Natural killer cell (primary cell): Measurements from ENCODE around the gene DGKZ. TPM values are rescaled to one million over a fixed set of nuclear protein-coding genes. Genes with fewer than 3 reads are reported as not detected.

ENCODE experiments used
- ATAC-seq, 3 donors: fragments of 150-1000 bp in 2 of 3; fragments of 200-7000 bp in 1 of 3; cut with Tn5 transposase; 1 replicate in 1 of 3; 2 replicates in 2 of 3; pipeline ENCODE4 v1.10.0; 2021; ENCODE audit warnings: mild to moderate bottlenecking in 2 of 3, moderate library complexity in 2 of 3
- DNase-seq, 2 donors: peaks; one replicate each; pipeline versions ENCODE4 v3.0.0 to v3.0.0-alpha.2; 2013 to 2021; ENCODE audit warnings: mixed read lengths in 1 of 2
- H3K27ac ChIP-seq: one replicate; pipeline ENCODE4 v1.5.1; 2013; ENCODE audit warnings: mild to moderate bottlenecking, low read length
- H3K27me3 ChIP-seq: one replicate; pipeline ENCODE4 v1.6.1; 2013; ENCODE audit warnings: low read length; ENCODE audit not compliant: control insufficient read depth, insufficient read depth
- H3K36me3 ChIP-seq: one replicate; pipeline ENCODE4 v1.6.1; 2013; ENCODE audit warnings: low read length; ENCODE audit not compliant: control insufficient read depth, insufficient read depth
- H3K4me1 ChIP-seq: one replicate; pipeline ENCODE4 v1.6.1; 2013; ENCODE audit warnings: low read length; ENCODE audit not compliant: control insufficient read depth, insufficient read depth
- H3K4me3 ChIP-seq: one replicate; pipeline ENCODE4 v1.5.1; 2013; ENCODE audit warnings: low read length
- H3K9me3 ChIP-seq: one replicate; pipeline ENCODE4 v1.6.1; 2013; ENCODE audit warnings: low read length; ENCODE audit not compliant: control insufficient read depth, insufficient read depth
- H3K27ac Mint-ChIP-seq, 2 donors: one replicate each; pipeline ENCODE4 v1.8.0; 2022; ENCODE audit warnings: mild to moderate bottlenecking in 2 of 2, mixed read lengths in 2 of 2, moderate library complexity in 1 of 2
- H3K27me3 Mint-ChIP-seq, 2 donors: one replicate each; pipeline ENCODE4 v1.8.0; 2022; ENCODE audit warnings: low read depth in 2 of 2, mixed read lengths in 2 of 2
- H3K36me3 Mint-ChIP-seq: one replicate; pipeline ENCODE4 v1.8.0; 2022; ENCODE audit warnings: mixed read lengths
- H3K4me1 Mint-ChIP-seq, 2 donors: one replicate each; pipeline ENCODE4 v1.8.0; 2022; ENCODE audit warnings: mixed read lengths in 2 of 2
- H3K4me3 Mint-ChIP-seq: one replicate; pipeline ENCODE4 v1.8.0; 2022; ENCODE audit warnings: mild to moderate bottlenecking, moderate library complexity, mixed read lengths
- H3K9me3 Mint-ChIP-seq, 2 donors: one replicate each; pipeline ENCODE4 v1.8.0; 2022; ENCODE audit warnings: mixed read lengths in 2 of 2
- WGBS: methylation state at CpG from one replicate; pipeline ENCODE4 v1.1.7; 2013; ENCODE audit warnings: missing lambda C conversion rate; ENCODE audit not compliant: insufficient coverage; 5-methylcytosine and 5-hydroxymethylcytosine counted together
- intact Hi-C: fragments of 100-400 bp; cut with micrococcal nuclease; formaldehyde crosslinking; loops from one replicate; pipeline ENCODE4 v1.14.2; 2022
- total RNA-seq, 4 donors: library from RNA; stranded (reverse); fragments of 120-200 nt in 1 of 4; gene quantifications; one replicate each; pipeline versions ENCODE4 v1.2.3 to v1.2.4, GENCODE V29; 2013 to 2022
- TF ChIP-seq, protein P1 (sequence below): fragments of 200-600 bp; IDR thresholded peaks from one replicate; pipeline ENCODE4 v1.8.0; 2022; ENCODE audit warnings: antibody characterized with exemption

Gene DGKZ
- total RNA-seq, 3 donors from 2014 or later (not counting 1 experiment from before 2014, with no cell fraction given) = 307 to 377 (median 350) TPM

DNA sequence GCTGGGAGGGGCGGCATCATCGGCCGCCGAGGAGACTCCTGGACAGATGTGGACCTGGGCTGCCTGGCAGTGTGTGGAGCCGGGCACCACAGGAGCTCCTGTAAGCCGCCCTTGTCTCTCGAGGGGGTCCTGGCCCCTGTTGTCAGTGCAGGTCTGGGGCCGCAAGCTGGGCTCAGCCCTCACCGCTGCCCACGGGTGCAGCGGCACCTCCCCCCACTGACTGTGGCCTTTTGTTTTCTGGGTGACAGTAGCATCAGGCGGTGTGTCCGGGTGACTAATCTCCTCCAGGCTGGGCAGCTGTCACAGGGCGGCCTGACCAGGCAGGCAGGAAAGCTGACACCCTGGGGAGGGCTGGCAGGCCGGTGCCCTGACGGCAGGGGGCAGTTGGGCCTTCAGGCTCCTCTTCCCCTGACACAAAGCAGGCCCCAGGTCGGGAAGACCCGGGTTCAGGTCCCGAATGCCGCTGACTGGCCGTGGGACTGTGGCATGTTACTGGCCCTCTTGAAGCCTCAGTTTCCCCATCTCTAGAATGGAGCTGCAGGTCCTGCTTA, 16.3 kb downstream of the DGKZ start:
- Histone ChIP-seq H3K4me1 (peaks cover 80% of the 10 kb centered on the region), H3K9me3 (no peaks in the 10 kb centered on the region), H3K36me3 (peaks cover 36% of the 10 kb centered on the region), H3K27me3 (no peaks in the 10 kb centered on the region), H3K4me3 (no peak overlapping the region), H3K27ac (peak overlapping the region; percentile 47)
- Mint-ChIP-seq H3K9me3 (no peaks in the 10 kb centered on the region), H3K36me3 (no peaks in the 10 kb centered on the region), H3K4me1 (peaks cover 44 to 72% of the 10 kb centered on the region in 2 donors), H3K4me3 (peak overlapping the region; percentile 86), H3K27ac (peak overlapping the region; percentile 86 to 94), H3K27me3 (no peaks in the 10 kb centered on the region)
- ATAC-seq (peak in 1 of 3 donors; percentile 7), DNase-seq (no peak)
- intact Hi-C loops = no loop called here
- TF ChIP-seq, protein P1, sequence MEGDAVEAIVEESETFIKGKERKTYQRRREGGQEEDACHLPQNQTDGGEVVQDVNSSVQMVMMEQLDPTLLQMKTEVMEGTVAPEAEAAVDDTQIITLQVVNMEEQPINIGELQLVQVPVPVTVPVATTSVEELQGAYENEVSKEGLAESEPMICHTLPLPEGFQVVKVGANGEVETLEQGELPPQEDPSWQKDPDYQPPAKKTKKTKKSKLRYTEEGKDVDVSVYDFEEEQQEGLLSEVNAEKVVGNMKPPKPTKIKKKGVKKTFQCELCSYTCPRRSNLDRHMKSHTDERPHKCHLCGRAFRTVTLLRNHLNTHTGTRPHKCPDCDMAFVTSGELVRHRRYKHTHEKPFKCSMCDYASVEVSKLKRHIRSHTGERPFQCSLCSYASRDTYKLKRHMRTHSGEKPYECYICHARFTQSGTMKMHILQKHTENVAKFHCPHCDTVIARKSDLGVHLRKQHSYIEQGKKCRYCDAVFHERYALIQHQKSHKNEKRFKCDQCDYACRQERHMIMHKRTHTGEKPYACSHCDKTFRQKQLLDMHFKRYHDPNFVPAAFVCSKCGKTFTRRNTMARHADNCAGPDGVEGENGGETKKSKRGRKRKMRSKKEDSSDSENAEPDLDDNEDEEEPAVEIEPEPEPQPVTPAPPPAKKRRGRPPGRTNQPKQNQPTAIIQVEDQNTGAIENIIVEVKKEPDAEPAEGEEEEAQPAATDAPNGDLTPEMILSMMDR = no peak
- WGBS = 75% methylated on average over 21 of the region's 21 CpGs

DNA sequence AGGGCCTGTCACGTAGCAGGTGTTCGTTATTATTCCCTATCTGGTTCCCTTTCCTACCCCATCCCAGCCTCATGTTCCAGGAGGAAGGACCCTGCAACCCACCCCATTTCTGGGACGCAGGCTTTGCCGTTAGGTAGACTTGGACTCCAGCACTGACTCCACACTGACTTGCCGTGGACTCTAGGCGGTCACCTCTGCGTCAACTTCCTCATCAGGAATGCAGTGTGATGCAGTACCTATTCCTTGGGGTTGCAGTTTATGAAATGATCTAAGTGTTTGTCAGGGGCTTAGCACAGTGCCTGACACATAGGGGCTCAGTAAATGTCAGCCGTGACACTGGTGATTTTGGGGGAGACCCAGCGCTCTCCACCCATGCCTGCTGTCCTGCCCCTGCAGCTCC, 16.8 kb downstream of the DGKZ start:
- ATAC-seq = no peak
- H3K9me3 Mint-ChIP-seq = no peaks in the 10 kb centered on the region
- 91% methylated on average over 9 of the region's 9 CpGs for WGBS

DNA sequence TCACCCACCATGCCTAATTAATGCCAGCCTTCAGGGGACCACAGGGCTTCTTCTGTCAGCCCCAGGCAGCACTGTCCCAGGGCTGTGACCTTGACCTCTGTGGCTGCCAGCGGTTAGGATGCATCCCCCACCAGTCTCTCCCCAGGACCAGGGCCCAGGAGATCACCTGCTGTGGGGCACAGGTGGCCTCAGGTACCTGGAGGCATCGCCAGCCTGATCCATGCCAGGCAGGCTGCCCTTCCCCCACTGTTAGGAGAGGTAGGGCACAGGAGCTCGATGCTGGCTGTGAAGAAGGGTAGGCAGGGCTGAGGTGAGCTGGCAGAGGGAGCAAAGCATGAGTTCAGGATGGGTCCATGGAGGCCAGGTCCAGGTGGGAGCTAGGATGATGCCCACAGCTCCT, 17.5 kb downstream of the DGKZ start:
- Histone ChIP-seq H3K27me3 (no peaks in the 10 kb centered on the region), H3K27ac (no peak overlapping the region), H3K4me3 (no peak overlapping the region), H3K4me1 (peaks cover 80% of the 10 kb centered on the region), H3K36me3 (peaks cover 45% of the 10 kb centered on the region), H3K9me3 (no peaks in the 10 kb centered on the region)
- DNase-seq (no peak), ATAC-seq (no peak)
- H3K4me3 Mint-ChIP-seq = peak overlapping the region; percentile 42
- H3K4me1 Mint-ChIP-seq = peaks cover 45 to 79% of the 10 kb centered on the region in 2 donors
- no peaks in the 10 kb centered on the region for H3K27me3 Mint-ChIP-seq
- H3K36me3 Mint-ChIP-seq = no peaks in the 10 kb centered on the region
- WGBS = 93% methylated on average over 3 of the region's 3 CpGs
- peak overlapping the region; percentile 86 to 94 for H3K27ac Mint-ChIP-seq
- H3K9me3 Mint-ChIP-seq = no peaks in the 10 kb centered on the region
- TF ChIP-seq, protein P1 = no peak
- intact Hi-C loops = no loop called here

More for the DNA sequence above, 16.8 kb downstream of the DGKZ start:
- intact Hi-C loops = no loop called here
- peaks cover 39% of the 10 kb centered on the region for H3K36me3 ChIP-seq
- peaks cover 80% of the 10 kb centered on the region for H3K4me1 ChIP-seq
- DNase-seq = no peak
- Mint-ChIP-seq H3K27ac (peak overlapping the region; percentile 86 to 94), H3K4me1 (peaks cover 45 to 74% of the 10 kb centered on the region in 2 donors), H3K4me3 (peak overlapping the region; percentile 42), H3K36me3 (no peaks in the 10 kb centered on the region), H3K27me3 (no peaks in the 10 kb centered on the region)
- H3K27me3 ChIP-seq = no peaks in the 10 kb centered on the region
- TF ChIP-seq, protein P1 = no peak
- no peaks in the 10 kb centered on the region for H3K9me3 ChIP-seq
- H3K4me3 ChIP-seq = no peak overlapping the region
- no peak overlapping the region for H3K27ac ChIP-seq

DNA sequence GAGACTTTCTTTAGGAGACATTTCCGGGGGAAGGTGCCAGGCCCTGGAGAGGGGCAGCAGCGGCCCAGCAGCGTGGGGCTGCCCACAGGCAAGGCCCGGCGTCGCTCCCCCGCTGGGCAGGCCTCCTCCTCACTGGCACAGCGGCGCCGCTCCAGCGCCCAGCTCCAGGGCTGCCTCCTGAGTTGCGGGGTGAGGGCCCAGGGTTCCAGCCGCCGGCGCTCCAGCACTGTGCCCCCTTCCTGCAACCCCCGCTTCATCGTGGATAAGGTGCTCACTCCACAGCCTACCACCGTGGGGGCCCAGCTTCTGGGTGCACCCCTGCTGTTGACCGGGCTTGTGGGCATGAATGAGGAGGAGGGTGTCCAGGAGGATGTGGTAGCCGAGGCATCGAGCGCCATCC, 19.0 kb downstream of the DGKZ start:
- peaks cover 68% of the 10 kb centered on the region for H3K4me1 ChIP-seq
- H3K27me3 Mint-ChIP-seq = no peaks in the 10 kb centered on the region
- no peaks in the 10 kb centered on the region for H3K9me3 Mint-ChIP-seq
- no peak overlapping the region for H3K4me3 ChIP-seq
- H3K27me3 ChIP-seq = no peaks in the 10 kb centered on the region
- ATAC-seq (no peak), DNase-seq (no peak)
- H3K4me1 Mint-ChIP-seq = peaks cover 38 to 72% of the 10 kb centered on the region in 2 donors
- H3K4me3 Mint-ChIP-seq = no peak overlapping the region
- H3K36me3 Mint-ChIP-seq = no peaks in the 10 kb centered on the region
- H3K27ac Mint-ChIP-seq = peak overlapping the region in 1 of 2 donors; percentile 94
- intact Hi-C loops = no loop called here
- no peaks in the 10 kb centered on the region for H3K9me3 ChIP-seq
- TF ChIP-seq, protein P1 = no peak
- 86% methylated on average over 22 of the region's 22 CpGs for WGBS
- peaks cover 57% of the 10 kb centered on the region for H3K36me3 ChIP-seq
- H3K27ac ChIP-seq = no peak overlapping the region
